ENCODE measurements around the gene LTBP4.
A peak's percentile ranks its signal among the peaks of the same experiment; 100 is the strongest.
"Not testable (repeated sequence)": the region's sequence is repeated elsewhere in the genome, so short reads cannot be mapped to it uniquely, and the experiment has no call there.

The LTBP4 gene

DNA sequence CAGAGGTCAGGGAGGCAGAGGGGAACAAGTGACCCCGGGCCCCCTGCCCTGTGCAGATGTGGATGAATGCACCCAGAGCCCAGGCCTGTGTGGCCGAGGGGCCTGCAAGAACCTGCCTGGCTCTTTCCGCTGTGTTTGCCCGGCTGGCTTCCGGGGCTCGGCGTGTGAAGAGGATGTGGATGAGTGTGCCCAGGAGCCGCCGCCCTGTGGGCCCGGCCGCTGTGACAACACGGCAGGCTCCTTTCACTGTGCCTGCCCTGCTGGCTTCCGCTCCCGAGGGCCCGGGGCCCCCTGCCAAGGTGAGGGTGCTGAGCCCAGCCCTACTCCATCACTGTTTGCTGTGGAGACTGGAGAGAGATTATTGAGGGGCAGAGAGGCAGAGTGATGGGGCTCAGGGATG is 9.9 kb downstream of the LTBP4 start:
- no peak for DNase-seq (ENCODE audit: low read depth in 1 of 2, low spot score in 1 of 2)

DNA sequence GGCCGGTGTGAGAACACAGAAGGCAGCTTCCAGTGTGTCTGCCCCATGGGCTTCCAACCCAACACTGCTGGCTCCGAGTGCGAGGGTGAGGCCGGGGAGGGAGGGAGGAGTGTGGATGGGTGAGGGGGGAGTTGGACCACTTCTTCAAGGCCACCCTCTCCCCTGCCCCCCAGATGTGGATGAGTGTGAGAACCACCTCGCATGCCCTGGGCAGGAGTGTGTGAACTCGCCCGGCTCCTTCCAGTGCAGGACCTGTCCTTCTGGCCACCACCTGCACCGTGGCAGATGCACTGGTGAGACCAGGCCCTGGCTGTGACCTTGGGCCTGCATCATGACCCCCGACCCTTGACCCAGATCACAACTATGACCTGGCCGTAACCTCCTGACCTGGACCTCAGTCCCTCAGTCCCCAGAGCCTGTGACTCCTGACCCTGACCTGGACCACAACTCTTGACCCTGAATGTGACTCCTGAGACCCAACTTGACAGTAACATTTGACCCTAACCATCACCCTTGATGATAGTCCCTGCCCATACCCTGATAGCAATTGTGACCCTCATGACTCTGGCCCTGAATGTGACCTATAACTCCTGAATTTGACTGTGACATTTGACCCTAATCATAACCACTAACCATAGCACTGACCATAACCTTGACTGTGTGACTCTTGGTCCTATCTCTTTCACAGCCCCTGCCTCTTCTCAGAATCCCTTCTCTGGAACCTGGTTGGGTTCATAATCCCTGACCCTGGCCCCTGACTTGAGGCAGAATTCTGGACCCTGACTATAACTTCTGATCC is 10.9 kb downstream of the LTBP4 start:
- no peak for DNase-seq (ENCODE audit: low read depth in 1 of 2, low spot score in 1 of 2)

DNA sequence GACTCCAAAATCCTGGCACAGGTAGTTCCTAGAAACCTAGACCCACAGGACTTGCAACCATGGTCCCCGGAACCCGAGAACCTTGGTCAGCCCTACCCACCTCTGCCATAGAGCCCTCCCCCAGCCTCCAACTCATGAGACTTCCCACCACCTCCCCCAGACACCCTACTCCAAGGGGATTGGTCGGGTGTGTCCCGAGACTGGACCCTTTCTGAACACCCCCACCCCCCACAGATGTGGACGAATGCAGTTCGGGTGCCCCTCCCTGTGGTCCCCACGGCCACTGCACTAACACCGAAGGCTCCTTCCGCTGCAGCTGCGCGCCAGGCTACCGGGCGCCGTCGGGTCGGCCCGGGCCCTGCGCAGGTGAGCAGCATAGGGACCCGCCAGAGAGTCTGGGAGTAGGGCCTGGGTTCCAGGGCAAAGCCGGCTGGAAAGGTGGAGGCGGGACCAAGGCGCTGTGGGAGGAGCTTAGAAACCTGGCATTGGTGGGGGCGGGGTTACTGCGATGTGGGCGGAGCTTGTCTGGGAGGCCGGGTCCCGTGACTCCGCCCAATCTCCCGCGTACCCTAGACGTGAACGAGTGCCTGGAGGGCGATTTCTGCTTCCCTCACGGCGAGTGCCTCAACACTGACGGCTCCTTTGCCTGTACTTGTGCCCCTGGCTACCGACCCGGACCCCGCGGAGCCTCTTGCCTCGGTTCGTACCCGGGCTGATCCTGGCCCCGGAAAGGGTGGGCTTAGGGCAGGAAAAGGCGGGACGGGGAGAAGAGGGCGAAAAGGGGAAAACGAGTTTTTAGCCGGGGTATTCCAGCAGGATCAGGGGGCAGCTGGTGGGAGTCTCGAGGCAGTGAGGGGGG is 11.9 kb downstream of the LTBP4 start:
- DNase-seq (ENCODE audit: low read depth in 1 of 2, low spot score in 1 of 2): peak; percentile 49 to 74

DNA sequence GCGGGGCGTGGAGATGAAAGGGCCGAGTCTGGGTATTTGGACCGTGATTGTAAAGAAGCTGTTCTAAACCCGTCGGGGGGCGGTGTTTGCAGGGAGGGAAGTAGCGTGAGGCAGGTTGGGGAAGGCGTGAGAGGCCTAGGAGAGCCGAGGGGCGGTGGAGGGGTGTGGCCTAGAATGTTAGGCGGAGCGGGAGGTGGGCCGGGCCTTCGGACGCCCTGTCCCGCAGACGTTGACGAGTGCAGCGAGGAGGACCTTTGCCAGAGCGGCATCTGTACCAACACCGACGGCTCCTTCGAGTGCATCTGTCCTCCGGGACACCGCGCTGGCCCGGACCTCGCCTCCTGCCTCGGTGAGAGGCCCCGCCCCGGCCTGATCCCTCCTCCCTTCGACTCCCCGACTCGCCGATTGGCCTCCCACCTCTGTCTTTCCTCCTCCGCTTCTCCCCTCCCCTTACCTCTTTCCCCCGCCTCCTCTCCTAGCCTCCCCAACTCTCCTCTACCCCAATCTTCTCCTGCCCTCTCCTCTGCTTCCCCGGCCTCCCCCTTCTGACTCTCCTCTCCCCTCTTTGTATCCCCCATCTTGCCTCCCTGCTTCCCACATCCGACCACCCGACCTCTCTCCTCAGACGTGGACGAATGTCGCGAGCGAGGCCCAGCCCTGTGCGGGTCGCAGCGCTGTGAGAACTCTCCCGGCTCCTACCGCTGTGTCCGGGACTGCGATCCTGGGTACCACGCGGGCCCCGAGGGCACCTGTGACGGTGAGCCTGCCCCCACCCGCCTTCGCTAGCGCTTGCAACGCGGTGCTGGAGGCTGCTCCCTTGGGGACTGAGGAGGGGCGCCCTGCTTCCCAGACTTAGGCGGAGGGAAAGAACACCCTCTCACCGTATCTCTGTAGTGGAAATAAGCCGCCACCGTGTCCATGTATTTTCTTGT is 12.8 kb downstream of the LTBP4 start:
- DNase-seq (ENCODE audit: low read depth in 1 of 2, low spot score in 1 of 2): peak; percentile 65 to 80

DNA sequence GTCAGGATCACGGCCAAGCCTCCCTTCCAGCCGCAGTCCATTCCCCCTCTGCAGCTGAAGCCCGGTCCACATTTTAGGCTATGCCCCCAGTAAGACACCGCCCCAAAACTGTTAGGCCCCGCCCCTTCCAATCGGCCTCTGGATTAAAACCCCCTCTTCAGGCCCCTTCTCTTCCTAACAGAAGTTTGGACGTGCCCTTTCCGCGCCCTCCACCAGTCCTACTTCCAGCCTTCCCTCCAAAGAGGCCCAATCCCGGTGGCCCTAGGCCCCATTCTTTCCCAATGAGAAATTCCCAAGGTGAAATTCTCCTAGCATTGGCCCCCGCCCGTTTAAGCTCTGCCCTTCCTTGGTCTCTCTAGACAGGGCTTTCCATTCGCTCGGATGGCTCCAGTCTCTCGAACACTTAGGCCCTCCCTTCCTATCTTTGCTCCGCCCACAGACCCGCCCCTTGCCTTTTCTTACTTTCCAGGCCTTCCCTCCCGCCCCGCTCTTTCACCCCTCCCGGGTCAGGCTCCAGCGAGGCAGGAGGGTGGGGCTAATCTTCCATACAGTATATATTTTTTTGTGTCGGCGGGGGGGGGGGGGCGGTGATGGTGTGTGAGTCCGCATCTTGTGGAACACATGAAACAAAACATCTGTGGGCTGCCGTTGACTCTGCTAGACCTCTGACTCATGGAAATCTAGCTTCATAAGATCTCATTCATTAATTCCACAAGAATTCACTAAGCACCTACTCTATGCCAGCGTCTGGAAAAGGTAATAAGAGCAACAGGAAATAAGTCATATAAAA is 13.6 kb downstream of the LTBP4 start:
- DNase-seq (ENCODE audit: low read depth in 1 of 2, low spot score in 1 of 2): peak; percentile 72 to 96

DNA sequence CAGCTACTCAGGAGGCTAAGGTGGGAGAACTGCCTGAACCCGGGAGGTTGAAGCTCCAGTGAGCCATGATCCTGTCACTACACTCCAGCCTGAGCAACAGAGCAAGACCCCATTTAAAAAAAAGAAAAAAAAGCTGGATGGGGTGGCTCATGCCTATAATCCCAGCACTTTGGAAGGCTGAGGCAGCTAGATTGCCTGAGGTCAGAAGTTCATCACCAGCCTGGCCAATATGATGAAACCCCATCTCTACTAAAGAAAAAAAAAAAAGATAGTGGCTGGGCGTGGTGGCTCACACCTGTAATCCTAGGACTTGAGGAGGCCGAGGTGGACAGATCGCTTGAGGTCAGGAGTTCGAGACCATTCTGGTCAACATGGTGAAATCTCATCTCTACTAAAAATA is 15.0 kb downstream of the LTBP4 start:
- no peak for DNase-seq (ENCODE audit: low read depth in 1 of 2, low spot score in 1 of 2)

DNA sequence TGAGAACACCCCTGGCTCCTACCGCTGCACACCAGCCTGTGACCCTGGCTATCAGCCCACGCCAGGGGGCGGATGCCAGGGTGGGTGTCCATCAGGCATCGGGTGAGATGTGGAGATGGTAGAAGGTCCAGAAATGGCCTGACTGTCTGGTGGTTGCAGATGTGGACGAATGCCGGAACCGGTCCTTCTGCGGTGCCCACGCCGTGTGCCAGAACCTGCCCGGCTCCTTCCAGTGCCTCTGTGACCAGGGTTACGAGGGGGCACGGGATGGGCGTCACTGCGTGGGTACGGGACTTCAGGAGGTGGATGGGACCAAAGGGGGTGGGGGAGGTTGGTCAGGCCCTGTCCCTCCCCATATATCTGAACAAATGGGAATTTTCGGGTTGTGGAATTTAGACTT is 15.8 kb downstream of the LTBP4 start:
- DNase-seq (ENCODE audit: low read depth in 1 of 2, low spot score in 1 of 2): no peak

DNA sequence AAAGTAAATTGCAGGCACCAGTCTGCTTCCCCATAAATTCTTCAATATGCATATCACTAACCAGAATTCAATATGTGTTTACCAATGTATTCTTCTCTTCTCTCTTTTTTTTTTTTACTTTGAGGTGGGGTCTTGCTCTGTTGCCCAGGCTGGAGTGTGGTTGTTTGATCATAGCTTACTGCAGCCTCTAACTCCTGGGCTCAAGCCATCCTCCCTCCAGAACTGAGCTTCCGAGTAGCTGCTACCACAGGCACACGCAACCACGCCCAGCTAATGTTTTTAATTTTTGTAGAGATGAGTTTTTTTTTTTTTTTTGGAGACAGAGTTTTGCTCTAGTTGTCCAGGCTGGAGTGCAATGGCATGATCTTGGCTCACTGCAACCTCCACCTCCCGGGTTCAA is 16.8 kb downstream of the LTBP4 start:
- no peak for DNase-seq (ENCODE audit: low read depth in 1 of 2, low spot score in 1 of 2)

DNA sequence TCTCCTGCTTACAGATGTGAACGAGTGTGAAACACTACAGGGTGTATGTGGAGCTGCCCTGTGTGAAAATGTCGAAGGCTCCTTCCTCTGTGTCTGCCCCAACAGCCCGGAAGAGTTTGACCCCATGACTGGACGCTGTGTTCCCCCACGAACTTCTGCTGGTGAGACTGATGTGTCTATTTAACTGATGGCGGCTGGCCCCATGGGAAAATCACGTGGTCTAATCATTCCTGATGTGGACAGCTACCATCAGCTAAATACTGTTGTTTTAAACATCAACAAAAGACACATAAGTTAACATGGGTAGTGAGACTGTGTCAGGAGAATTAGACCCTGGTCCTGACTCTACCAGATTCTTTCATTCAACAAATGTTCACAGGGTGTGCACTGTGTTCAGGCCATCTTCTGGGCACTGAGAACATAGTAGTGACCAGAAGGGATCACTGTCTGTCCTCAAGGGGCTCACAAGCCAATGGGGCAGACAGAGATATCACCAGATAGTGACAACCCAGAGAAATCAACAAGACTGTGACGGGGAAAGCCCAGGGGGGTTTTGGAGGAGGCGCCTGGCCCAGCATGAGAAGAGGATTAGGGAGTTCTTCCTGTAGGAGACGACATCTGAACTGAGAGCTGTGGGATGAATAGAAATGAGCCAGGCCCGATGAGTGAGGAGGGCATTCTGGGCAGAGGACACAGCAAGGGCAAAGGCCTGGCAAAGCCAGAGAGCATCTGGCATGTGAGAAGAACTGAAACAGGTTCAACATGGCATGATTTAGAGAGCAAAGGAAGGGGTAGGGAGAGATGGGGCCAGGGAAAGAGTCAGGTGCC is 18.4 kb downstream of the LTBP4 start:
- no peak for DNase-seq (ENCODE audit: low read depth in 1 of 2, low spot score in 1 of 2)

DNA sequence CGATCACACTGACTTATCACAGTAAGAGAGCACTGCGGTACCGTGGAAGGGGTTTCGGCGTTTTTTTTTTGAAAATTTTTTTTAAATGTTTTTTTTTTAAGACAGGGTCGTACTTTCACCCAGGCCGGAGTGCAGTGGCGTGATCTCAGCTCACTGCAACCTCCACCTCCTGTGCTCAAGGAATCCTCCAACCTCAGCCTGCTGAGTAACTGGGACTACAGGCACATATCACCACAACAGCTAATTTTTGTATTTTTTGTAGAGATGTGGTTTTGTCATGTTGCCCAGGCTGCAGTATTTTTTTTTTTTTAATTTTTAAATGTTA is 19.0 kb downstream of the LTBP4 start:
- no peak for DNase-seq (ENCODE audit: low read depth in 1 of 2, low spot score in 1 of 2)

DNA sequence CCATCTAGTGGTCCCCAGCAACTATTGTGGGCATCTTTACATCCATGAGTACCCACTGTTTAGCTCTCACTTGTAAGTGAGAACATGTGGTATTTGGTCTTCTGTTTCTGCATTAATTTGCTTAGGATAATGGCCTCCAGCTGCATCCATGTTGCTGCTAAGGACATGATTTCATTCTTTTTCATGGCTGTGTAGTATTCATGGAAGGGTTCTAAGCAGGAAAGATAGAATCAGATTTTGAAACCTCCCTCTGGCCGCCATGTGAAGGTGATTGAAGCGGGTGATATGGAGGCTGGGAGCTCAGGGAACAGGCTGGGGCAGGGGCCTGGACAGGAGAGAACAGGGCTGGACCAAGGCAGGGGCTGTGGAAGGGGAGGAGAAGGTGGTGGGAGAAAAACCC is 20.1 kb downstream of the LTBP4 start:
- no peak for DNase-seq (ENCODE audit: low read depth in 1 of 2, low spot score in 1 of 2)

DNA sequence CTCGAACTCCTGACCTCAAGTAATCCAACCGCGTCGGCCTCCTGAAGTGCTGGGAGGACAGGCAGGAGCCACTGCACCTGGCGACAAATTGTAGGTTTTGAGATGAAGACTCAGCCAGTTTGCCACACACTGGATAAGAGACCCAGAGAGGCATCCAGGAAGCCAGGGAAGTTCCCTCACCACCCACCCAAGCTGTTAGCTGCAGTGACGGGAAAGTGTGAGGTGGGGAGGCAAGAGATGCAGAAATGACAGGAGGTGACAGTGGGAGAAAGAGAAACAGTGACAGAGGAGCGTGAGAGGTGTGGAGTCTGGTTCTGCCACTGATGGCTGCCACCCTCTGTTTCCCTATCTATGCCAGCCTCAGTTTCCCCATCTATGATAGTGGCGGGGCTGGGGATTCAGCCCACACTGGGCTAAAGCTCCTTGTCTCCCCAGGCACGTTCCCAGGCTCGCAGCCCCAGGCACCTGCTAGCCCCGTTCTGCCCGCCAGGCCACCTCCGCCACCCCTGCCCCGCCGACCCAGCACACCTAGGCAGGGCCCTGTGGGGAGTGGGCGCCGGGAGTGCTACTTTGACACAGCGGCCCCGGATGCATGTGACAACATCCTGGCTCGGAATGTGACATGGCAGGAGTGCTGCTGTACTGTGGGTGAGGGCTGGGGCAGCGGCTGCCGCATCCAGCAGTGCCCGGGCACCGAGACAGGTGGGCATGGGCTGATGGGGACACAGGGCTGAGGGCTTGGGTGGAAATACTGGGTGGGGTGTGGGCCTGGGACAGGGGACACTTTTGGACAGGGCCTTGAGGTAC is 21.0 kb downstream of the LTBP4 start:
- DNase-seq (ENCODE audit: low read depth in 1 of 2, low spot score in 1 of 2): no peak

DNA sequence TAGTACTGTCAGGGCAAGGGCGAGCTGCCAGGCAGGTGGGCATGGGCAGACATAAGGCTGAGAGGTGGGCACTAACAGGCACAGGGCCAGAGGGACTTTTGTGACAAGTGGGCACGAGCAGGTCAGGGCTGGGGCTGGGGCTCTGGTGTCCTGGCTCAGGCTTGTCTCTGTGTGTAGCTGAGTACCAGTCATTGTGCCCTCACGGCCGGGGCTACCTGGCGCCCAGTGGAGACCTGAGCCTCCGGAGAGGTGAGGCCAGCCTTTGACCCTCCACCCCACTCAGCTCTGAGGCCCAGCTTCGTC is 21.6 kb downstream of the LTBP4 start:
- no peak for DNase-seq (ENCODE audit: low read depth in 1 of 2, low spot score in 1 of 2)

DNA sequence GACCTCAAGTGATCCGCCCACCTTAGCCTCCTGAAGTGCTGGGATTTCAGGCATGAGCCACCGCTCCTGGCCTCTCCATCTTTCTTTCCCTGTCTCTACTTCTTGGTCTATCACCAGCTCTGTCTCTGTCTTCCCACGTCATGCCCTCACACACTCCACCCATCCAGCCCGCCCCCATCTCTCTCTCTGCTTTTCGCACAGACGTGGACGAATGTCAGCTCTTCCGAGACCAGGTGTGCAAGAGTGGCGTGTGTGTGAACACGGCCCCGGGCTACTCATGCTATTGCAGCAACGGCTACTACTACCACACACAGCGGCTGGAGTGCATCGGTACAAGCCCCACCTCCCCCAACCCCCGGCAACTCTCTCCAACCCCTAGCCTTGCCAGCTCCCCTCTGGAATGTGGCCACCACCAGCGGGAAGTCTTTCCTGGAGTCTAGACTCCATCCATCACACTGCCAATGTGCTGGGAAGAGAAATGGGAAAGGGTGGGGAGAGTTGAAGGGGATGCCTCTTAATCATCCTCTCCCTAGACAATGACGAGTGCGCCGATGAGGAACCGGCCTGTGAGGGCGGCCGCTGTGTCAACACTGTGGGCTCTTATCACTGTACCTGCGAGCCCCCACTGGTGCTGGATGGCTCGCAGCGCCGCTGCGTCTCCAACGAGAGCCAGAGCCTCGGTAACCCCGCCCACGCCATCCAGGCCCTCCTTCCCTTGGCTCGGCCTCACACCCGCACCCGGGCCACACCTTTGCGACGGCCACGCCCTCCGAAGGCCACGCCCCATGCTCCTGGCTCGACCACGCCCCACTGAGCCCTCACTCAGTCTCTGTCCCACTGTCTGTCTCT is 22.5 kb downstream of the LTBP4 start:
- no peak for DNase-seq (ENCODE audit: low read depth in 1 of 2, low spot score in 1 of 2)

DNA sequence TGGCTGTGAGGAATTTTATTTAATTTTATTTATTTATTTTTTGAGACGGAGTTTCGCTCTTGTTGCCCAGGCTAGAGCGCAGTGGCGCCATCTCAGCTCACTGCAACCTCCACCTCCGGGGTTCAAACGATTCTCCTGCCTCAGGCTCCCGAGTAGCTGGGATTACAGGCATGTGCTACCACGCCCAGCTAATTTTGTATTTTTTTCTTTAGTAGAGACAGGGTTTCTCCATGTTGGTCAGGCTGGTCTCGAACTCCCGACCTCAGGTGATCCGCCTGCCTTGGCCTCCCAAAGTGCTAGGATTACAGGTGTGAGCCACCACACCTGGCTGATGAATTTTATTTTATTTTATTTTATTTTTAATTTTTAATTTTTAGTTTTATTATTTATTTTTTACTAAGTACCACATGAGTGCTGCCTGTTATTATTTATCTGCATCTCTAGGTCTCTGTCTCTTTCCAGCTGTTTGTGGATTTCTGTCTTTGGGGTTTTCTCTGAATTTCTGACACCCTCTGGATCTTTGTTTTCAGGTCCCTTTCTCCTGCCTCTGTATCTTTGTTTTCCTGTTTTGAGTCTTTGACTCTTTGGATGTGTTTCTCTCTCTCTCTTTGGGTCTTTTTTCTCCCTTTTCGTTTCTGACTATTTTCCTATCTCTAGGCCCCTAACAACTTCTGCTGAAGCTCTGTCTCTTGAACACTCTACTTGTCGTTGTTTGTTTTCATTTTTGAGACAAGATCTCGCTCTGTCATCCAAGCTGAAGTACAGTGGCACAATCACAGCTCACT is 23.4 kb downstream of the LTBP4 start:
- not testable (repeated sequence) for DNase-seq (ENCODE audit: low read depth in 1 of 2, low spot score in 1 of 2)

DNA sequence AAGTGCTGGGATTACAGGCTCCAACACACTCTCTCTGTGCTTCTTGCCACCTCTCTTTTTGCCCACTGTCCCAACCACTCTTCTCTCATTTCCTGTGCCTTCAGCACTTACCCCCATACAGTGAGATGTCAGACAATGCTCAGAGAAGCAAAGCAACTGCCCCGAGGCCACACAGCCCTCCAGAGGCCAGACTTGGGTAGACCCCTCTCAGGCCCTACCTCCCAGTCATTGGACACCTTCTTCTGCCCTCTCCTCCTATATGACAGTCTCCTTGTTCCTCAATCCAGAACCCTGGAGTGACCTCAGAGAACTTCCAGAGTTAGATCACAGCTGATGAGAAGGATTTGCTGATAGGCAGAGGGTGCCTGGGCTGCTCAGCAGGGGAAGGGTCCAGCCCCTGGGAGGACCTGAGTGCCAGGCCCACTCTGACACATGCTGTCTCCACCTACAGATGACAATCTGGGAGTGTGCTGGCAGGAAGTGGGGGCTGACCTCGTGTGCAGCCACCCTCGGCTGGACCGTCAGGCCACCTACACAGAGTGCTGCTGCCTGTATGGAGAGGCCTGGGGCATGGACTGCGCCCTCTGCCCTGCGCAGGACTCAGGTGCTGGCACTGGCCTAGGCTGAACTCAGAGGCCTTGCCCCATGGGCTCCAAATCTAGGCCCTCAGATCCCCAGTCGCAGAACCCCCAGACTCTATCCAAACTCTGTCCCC is 24.4 kb downstream of the LTBP4 start:
- DNase-seq (ENCODE audit: low read depth in 1 of 2, low spot score in 1 of 2): no peak

DNA sequence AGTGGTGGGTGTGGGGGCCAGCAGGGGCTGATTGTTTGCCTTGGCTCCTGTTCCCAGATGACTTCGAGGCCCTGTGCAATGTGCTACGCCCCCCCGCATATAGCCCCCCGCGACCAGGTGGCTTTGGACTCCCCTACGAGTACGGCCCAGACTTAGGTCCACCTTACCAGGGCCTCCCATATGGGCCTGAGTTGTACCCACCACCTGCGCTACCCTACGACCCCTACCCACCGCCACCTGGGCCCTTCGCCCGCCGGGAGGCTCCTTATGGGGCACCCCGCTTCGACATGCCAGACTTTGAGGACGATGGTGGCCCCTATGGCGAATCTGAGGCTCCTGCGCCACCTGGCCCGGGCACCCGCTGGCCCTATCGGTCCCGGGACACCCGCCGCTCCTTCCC is 25.7 kb downstream of the LTBP4 start:
- DNase-seq (ENCODE audit: low read depth in 1 of 2, low spot score in 1 of 2): no peak

All from stimulated activated CD4-positive, alpha-beta T cell treated with anti-CD3 and anti-CD28 coated beads, Interleukin-15, amount 100 ng/mL, for 1 hour (primary cell).